Measurements from ENCODE around the gene MAP3K21.
A peak's percentile ranks its signal among the peaks of the same experiment; 100 is the strongest.

Gene MAP3K21

DNA sequence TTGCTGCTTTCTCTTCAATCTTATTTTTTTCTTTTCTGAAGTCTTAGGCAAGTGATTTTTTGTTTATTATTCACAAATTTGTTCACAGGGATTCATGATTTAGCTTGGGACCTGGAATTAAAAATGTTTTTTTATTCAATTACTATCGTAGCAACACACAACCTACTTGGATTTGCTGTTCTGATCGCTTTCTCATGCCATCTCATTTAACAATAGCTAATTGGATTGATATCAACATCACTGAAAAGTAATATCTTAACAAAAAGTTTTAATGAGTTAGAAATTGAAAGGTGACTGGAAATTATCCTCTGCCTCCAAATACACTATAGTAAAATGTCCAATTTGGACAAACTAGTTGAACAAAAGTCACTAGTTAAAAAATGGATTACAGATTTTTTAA is 32.4 kb downstream of the MAP3K21 start:
- H3K27ac ChIP-seq (ENCODE audit: extremely low read depth, low read depth, low read length) = no peak overlapping the region
- H3K4me3 ChIP-seq (ENCODE audit: low read depth, low read length) = no peak overlapping the region
- H3K36me3 ChIP-seq (ENCODE audit: control insufficient read depth in 2 of 2, insufficient read depth in 1 of 2, low read length in 2 of 2) = peaks cover 23 to 45% of the 10 kb centered on the region in 2 experiments
- peaks cover 18% of the 10 kb centered on the region for H3K4me1 ChIP-seq (ENCODE audit: control insufficient read depth, insufficient read depth, low read length)
- TF ChIP-seq ZNF664 (tag by site-specific recombination; IDR thresholded peaks at IDR 0.05) = peak; percentile 96
- TF ChIP-seq ZNF624 (tag by site-specific recombination; IDR thresholded peaks at IDR 0.05) = no peak
- TF ChIP-seq SP3 (tag by site-specific recombination; IDR thresholded peaks at IDR 0.05) = no peak
- TF ChIP-seq PRDM1 (tag by site-specific recombination; IDR thresholded peaks at IDR 0.05) = peak; percentile 64
- no peaks in the 10 kb centered on the region for H3K9me3 ChIP-seq (ENCODE audit: control insufficient read depth, insufficient read depth, low read depth, low read length)
- CTCF ChIA-PET = interaction anchor here (0.5 to 2.1 kb wide), 5 partner anchors 34 to 555 kb away, joined by 3 to 8 read pairs (median 4); no protein-coding TSS in a partner anchor
- POLR2A ChIA-PET = no interaction called here

DNA sequence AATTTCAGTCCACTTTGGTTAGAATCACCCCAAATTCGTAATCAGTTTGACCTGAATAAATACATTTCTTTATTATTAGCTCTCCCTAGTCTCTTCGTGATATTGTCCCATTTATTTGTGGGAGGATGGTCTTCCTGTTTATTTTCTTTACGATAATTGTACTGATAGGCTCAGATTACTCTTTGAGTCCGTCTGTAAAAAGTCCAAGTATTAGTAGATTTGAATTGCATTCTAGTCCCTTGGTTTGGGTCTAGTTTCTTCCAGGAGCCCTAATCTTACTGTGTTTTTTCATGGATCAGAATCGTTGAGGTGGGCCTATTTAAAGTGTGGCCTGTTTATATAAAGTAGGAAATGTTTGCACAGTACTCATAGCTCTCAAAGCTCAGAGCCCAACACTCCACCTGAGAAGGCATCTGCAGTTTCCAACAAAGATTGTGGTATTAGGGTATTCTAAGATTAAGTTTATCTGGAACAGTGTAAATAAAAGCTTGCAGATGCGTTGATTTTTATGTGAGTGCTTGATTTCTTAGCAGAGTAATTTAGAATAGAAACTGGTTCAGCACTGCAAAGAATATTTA is 33.1 kb downstream of the MAP3K21 start:
- ChIA-PET POLR2A (interaction anchor here (1.3 to 1.6 kb wide), 2 partner anchors 18 to 33 kb away, joined by 3 to 4 read pairs; partner anchors contain the start of gene MAP3K21), CTCF (interaction anchor here (0.9 to 2.1 kb wide), 4 partner anchors 32 to 78 kb away, joined by 3 to 8 read pairs (median 4); no protein-coding TSS in a partner anchor)
- Histone ChIP-seq H3K9me3 (ENCODE audit: control insufficient read depth, insufficient read depth, low read depth, low read length) (no peaks in the 10 kb centered on the region), H3K27ac (ENCODE audit: extremely low read depth, low read depth, low read length) (no peak overlapping the region), H3K36me3 (ENCODE audit: control insufficient read depth in 2 of 2, insufficient read depth in 1 of 2, low read length in 2 of 2) (peaks cover 18 to 38% of the 10 kb centered on the region in 2 experiments), H3K4me1 (ENCODE audit: control insufficient read depth, insufficient read depth, low read length) (peaks cover 18% of the 10 kb centered on the region), H3K4me3 (ENCODE audit: low read depth, low read length) (no peak overlapping the region)
- TF ChIP-seq ZFP3 (tag by site-specific recombination; IDR thresholded peaks at IDR 0.05; ENCODE audit: low read depth) (no peak), ZNF202 (tag by site-specific recombination; IDR thresholded peaks at IDR 0.05; ENCODE audit: borderline replicate concordance) (no peak), ZNF274 (IDR thresholded peaks at IDR 0.05; ENCODE audit: low read length) (no peak), ZNF274 (tag by site-specific recombination; IDR thresholded peaks at IDR 0.05; ENCODE audit: borderline replicate concordance) (no peak), FEZF1 (tag by site-specific recombination; IDR thresholded peaks at IDR 0.05) (peak; percentile 49), ZNF341 (tag by site-specific recombination; IDR thresholded peaks at IDR 0.05; ENCODE audit: low read depth) (no peak), ZNF658 (tag by site-specific recombination; IDR thresholded peaks at IDR 0.05) (no peak), ZNF223 (tag by site-specific recombination; IDR thresholded peaks at IDR 0.05) (no peak), SALL2 (tag by site-specific recombination; IDR thresholded peaks at IDR 0.05; ENCODE audit: borderline replicate concordance) (no peak), MEIS1 (CRISPR knock-in tag; IDR thresholded peaks at IDR 0.05; ENCODE audit: borderline replicate concordance) (no peak), ZNF24 (tag by site-specific recombination; IDR thresholded peaks at IDR 0.05) (no peak)
- TF ChIP-seq, protein P1, sequence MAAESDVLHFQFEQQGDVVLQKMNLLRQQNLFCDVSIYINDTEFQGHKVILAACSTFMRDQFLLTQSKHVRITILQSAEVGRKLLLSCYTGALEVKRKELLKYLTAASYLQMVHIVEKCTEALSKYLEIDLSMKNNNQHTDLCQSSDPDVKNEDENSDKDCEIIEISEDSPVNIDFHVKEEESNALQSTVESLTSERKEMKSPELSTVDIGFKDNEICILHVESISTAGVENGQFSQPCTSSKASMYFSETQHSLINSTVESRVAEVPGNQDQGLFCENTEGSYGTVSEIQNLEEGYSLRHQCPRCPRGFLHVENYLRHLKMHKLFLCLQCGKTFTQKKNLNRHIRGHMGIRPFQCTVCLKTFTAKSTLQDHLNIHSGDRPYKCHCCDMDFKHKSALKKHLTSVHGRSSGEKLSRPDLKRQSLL (tag by site-specific recombination; IDR thresholded peaks at IDR 0.05) = no peak
- TF ChIP-seq, protein P2, sequence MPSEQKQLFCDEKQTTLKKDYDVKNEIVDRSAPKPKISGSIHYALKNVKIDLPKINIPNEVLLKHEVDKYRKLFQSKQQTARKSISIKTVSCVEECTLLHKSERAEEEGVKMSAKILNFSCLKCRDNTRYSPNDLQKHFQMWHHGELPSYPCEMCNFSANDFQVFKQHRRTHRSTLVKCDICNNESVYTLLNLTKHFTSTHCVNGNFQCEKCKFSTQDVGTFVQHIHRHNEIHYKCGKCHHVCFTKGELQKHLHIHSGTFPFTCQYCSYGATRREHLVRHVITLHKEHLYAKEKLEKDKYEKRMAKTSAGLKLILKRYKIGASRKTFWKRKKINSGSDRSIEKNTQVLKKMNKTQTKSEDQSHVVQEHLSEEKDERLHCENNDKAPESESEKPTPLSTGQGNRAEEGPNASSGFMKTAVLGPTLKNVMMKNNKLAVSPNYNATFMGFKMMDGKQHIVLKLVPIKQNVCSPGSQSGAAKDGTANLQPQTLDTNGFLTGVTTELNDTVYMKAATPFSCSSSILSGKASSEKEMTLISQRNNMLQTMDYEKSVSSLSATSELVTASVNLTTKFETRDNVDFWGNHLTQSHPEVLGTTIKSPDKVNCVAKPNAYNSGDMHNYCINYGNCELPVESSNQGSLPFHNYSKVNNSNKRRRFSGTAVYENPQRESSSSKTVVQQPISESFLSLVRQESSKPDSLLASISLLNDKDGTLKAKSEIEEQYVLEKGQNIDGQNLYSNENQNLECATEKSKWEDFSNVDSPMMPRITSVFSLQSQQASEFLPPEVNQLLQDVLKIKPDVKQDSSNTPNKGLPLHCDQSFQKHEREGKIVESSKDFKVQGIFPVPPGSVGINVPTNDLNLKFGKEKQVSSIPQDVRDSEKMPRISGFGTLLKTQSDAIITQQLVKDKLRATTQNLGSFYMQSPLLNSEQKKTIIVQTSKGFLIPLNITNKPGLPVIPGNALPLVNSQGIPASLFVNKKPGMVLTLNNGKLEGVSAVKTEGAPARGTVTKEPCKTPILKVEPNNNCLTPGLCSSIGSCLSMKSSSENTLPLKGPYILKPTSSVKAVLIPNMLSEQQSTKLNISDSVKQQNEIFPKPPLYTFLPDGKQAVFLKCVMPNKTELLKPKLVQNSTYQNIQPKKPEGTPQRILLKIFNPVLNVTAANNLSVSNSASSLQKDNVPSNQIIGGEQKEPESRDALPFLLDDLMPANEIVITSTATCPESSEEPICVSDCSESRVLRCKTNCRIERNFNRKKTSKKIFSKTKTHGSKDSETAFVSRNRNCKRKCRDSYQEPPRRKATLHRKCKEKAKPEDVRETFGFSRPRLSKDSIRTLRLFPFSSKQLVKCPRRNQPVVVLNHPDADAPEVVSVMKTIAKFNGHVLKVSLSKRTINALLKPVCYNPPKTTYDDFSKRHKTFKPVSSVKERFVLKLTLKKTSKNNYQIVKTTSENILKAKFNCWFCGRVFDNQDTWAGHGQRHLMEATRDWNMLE (tag by site-specific recombination; conservative IDR thresholded peaks at IDR 0.05; ENCODE audit: low read depth) = no peak
- TF ChIP-seq, protein P3, sequence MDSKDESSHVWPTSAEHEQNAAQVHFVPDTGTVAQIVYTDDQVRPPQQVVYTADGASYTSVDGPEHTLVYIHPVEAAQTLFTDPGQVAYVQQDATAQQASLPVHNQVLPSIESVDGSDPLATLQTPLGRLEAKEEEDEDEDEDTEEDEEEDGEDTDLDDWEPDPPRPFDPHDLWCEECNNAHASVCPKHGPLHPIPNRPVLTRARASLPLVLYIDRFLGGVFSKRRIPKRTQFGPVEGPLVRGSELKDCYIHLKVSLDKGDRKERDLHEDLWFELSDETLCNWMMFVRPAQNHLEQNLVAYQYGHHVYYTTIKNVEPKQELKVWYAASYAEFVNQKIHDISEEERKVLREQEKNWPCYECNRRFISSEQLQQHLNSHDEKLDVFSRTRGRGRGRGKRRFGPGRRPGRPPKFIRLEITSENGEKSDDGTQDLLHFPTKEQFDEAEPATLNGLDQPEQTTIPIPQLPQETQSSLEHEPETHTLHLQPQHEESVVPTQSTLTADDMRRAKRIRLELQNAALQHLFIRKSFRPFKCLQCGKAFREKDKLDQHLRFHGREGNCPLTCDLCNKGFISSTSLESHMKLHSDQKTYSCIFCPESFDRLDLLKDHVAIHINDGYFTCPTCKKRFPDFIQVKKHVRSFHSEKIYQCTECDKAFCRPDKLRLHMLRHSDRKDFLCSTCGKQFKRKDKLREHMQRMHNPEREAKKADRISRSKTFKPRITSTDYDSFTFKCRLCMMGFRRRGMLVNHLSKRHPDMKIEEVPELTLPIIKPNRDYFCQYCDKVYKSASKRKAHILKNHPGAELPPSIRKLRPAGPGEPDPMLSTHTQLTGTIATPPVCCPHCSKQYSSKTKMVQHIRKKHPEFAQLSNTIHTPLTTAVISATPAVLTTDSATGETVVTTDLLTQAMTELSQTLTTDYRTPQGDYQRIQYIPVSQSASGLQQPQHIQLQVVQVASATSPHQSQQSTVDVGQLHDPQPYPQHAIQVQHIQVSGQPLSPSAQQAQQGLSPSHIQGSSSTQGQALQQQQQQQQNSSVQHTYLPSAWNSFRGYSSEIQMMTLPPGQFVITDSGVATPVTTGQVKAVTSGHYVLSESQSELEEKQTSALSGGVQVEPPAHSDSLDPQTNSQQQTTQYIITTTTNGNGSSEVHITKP (tag by site-specific recombination; IDR thresholded peaks at IDR 0.05) = no peak; the same call in 1 of the 2 replicates
- TF ChIP-seq, protein P4, sequence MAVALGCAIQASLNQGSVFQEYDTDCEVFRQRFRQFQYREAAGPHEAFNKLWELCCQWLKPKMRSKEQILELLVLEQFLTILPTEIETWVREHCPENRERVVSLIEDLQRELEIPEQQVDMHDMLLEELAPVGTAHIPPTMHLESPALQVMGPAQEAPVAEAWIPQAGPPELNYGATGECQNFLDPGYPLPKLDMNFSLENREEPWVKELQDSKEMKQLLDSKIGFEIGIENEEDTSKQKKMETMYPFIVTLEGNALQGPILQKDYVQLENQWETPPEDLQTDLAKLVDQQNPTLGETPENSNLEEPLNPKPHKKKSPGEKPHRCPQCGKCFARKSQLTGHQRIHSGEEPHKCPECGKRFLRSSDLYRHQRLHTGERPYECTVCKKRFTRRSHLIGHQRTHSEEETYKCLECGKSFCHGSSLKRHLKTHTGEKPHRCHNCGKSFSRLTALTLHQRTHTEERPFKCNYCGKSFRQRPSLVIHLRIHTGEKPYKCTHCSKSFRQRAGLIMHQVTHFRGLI (tag by site-specific recombination; IDR thresholded peaks at IDR 0.05) = peak; percentile 66; the same call in 1 of the 2 replicates
- TF ChIP-seq, protein P5, sequence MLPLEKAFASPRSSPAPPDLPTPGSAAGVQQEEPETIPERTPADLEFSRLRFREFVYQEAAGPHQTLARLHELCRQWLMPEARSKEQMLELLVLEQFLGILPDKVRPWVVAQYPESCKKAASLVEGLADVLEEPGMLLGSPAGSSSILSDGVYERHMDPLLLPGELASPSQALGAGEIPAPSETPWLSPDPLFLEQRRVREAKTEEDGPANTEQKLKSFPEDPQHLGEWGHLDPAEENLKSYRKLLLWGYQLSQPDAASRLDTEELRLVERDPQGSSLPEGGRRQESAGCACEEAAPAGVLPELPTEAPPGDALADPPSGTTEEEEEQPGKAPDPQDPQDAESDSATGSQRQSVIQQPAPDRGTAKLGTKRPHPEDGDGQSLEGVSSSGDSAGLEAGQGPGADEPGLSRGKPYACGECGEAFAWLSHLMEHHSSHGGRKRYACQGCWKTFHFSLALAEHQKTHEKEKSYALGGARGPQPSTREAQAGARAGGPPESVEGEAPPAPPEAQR (tag by site-specific recombination; IDR thresholded peaks at IDR 0.05) = no peak

Data from HEK293 (cell line).